ENCODE data around the gene SUPT5H. TPM values are rescaled to one million over a fixed set of nuclear protein-coding genes. Genes with fewer than 3 reads are reported as not detected.
A peak's percentile ranks its signal among the peaks of the same experiment; 100 is the strongest.

The SUPT5H gene
- total and polyA plus RNA-seq, 2 of the 13 experiments (the other 11 are each of a cell fraction or from before 2014, with no cell fraction given) = 48.2 to 51.7 TPM

- TF ChIP-seq ZNF18 (CRISPR knock-in tag; IDR thresholded peaks at IDR 0.05; ENCODE audit: insufficient replicate concordance) = peak; percentile 69
- peak; percentile 64 for TF ChIP-seq SOX5 (CRISPR knock-in tag; IDR thresholded peaks at IDR 0.05; ENCODE audit: borderline replicate concordance)
- no peak for TF ChIP-seq NFIB (CRISPR knock-in tag; IDR thresholded peaks at IDR 0.05; ENCODE audit: borderline replicate concordance)
- TF ChIP-seq MXD1 (CRISPR knock-in tag; IDR thresholded peaks at IDR 0.05) = peak; percentile 91; the same call in 1 of the 2 replicates
- TF ChIP-seq ATF6 (CRISPR knock-in tag; conservative IDR thresholded peaks at IDR 0.05) = no peak
- TF ChIP-seq ZNF724P (CRISPR knock-in tag; IDR thresholded peaks at IDR 0.05; ENCODE audit: borderline replicate concordance) = no peak
- TF ChIP-seq CREBL2 (CRISPR knock-in tag; IDR thresholded peaks at IDR 0.05; ENCODE audit: borderline replicate concordance) = no peak; the same call in 1 of the 2 replicates
- 0 out of 2 replicates have a peak, but pooled peaks have one; percentile 16 for TF ChIP-seq NCOA1 (CRISPR knock-in tag; IDR thresholded peaks at IDR 0.05)
- TF ChIP-seq ZMYM4 (CRISPR knock-in tag; IDR thresholded peaks at IDR 0.05) = peak; percentile 76; the same call in 1 of the 2 replicates
- TF ChIP-seq ZC3H4 (CRISPR knock-in tag; IDR thresholded peaks at IDR 0.05; ENCODE audit: borderline replicate concordance) = no peak
- no peak for TF ChIP-seq ZNF720 (CRISPR knock-in tag; IDR thresholded peaks at IDR 0.05)
- TF ChIP-seq ATF7 (IDR thresholded peaks at IDR 0.05) = no peak
- TF ChIP-seq ATF7 (CRISPR knock-in tag; IDR thresholded peaks at IDR 0.05) = peak; percentile 68
- peak; percentile 59; the same call in 1 of the 2 replicates for TF ChIP-seq SRF (IDR thresholded peaks at IDR 0.05; ENCODE audit: low read depth, low read length)
- no peak for TF ChIP-seq MTF2 (CRISPR knock-in tag; IDR thresholded peaks at IDR 0.05; ENCODE audit: borderline replicate concordance)
- 0 out of 2 replicates have a peak, but pooled peaks have one; percentile 23 for TF ChIP-seq KDM4B (CRISPR knock-in tag; IDR thresholded peaks at IDR 0.05)
- TF ChIP-seq NRL (CRISPR knock-in tag; IDR thresholded peaks at IDR 0.05; ENCODE audit: borderline replicate concordance) = peak; percentile 95; the same call in 1 of the 2 replicates
- TF ChIP-seq DBP (CRISPR knock-in tag; IDR thresholded peaks at IDR 0.05; ENCODE audit: not compliant biosample characterization) = no peak
- peak; percentile 74; the same call in 1 of the 2 replicates for TF ChIP-seq ZNF780A (CRISPR knock-in tag; IDR thresholded peaks at IDR 0.05)
- 0 out of 2 replicates have a peak, but pooled peaks have one; percentile 65 for TF ChIP-seq GZF1 (CRISPR knock-in tag; IDR thresholded peaks at IDR 0.05)
Measured at GRCh38 chr19:39435499-39436349, 9.7 kb upstream of the SUPT5H start, which contains the start of gene RPS16 (continued).
